ENCODE data around the gene EXOC3L1. TPM values are rescaled to one million over a fixed set of nuclear protein-coding genes. Genes with fewer than 3 reads are reported as not detected.

Gene EXOC3L1
- total and polyA plus RNA-seq, 2 of the 13 experiments (the other 11 are each of a cell fraction or from before 2014, with no cell fraction given), result 0.12 TPM; not detected in 1

GRCh38 chr16:67226804-67227566, 37.0 kb upstream of the EXOC3L1 start, which contains the start of gene TMEM208 (continued):
- TF ChIP-seq PBX3 (CRISPR knock-in tag; IDR thresholded peaks at IDR 0.05; ENCODE audit: borderline replicate concordance) (no peak; the same call in 1 of the 2 replicates), MAFF (IDR thresholded peaks at IDR 0.05; ENCODE audit: low read depth, low read length) (peak; percentile 17; the same call in 1 of the 2 replicates), ZSCAN21 (CRISPR knock-in tag; IDR thresholded peaks at IDR 0.05; ENCODE audit: borderline replicate concordance) (peak; percentile 69), RORA (CRISPR knock-in tag; IDR thresholded peaks at IDR 0.05) (no peak), ZNF430 (CRISPR knock-in tag; IDR thresholded peaks at IDR 0.05) (peak; percentile 95), ZNF160 (CRISPR knock-in tag; IDR thresholded peaks at IDR 0.05) (peak; percentile 65; the same call in 1 of the 2 replicates), TARDBP (CRISPR knock-in tag; IDR thresholded peaks at IDR 0.05) (peak; percentile 96), ZFYVE20 (CRISPR knock-in tag; IDR thresholded peaks at IDR 0.05; ENCODE audit: borderline replicate concordance, low read depth) (no peak), ZNF615 (CRISPR knock-in tag; IDR thresholded peaks at IDR 0.05; ENCODE audit: borderline replicate concordance) (no peak), JDP2 (CRISPR knock-in tag; IDR thresholded peaks at IDR 0.05; ENCODE audit: borderline replicate concordance) (no peak), NCOA5 (CRISPR knock-in tag; IDR thresholded peaks at IDR 0.05) (no peak), ZBTB25 (CRISPR knock-in tag; IDR thresholded peaks at IDR 0.05) (peak; percentile 97), GLI4 (CRISPR knock-in tag; IDR thresholded peaks at IDR 0.05; ENCODE audit: borderline replicate concordance) (no peak; the same call in 1 of the 2 replicates)
- TF ChIP-seq, protein P1, sequence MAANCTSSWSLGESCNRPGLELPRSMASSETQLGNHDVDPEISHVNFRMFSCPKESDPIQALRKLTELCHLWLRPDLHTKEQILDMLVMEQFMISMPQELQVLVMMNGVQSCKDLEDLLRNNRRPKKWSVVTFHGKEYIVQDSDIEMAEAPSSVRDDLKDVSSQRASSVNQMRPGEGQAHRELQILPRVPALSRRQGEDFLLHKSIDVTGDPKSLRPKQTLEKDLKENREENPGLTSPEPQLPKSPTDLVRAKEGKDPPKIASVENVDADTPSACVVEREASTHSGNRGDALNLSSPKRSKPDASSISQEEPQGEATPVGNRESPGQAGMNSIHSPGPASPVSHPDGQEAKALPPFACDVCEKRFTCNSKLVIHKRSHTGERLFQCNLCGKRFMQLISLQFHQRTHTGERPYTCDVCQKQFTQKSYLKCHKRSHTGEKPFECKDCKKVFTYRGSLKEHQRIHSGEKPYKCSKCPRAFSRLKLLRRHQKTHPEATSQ (CRISPR knock-in tag; IDR thresholded peaks at IDR 0.05; ENCODE audit: borderline replicate concordance), result peak; percentile 61; the same call in 1 of the 2 replicates
- TF ChIP-seq, protein P2, sequence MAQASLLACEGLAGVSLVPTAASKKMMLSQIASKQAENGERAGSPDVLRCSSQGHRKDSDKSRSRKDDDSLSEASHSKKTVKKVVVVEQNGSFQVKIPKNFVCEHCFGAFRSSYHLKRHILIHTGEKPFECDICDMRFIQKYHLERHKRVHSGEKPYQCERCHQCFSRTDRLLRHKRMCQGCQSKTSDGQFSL (CRISPR knock-in tag; IDR thresholded peaks at IDR 0.05), result peak; percentile 69

All from HepG2 (cell line).